HTERT RPE-1 (cell line): Measurements from ENCODE around the gene TMEM266.

ENCODE experiments used
- in situ Hi-C: fragments of 300-500 bp; cut with MboI; formaldehyde crosslinking; loops from 4 replicates; pipeline ENCODE4 v1.14.3; 2020; ENCODE audit warnings: low sequenced_read_pairs

Gene TMEM266

GRCh38 chr15:76178296-76179000 is 118.7 kb downstream of the TMEM266 start:
- in situ Hi-C loops, result no loop called here

- in situ Hi-C loops, result no loop called here
Observed at GRCh38 chr15:76179023-76179422, 119.2 kb downstream of the TMEM266 start.

GRCh38 chr15:76180321-76180720 is 120.5 kb downstream of the TMEM266 start:
- in situ Hi-C loops, result no loop called here

- in situ Hi-C loops, result no loop called here
Observed at GRCh38 chr15:76181705-76182107, 121.9 kb downstream of the TMEM266 start.

- in situ Hi-C loops, result no loop called here
Observed at GRCh38 chr15:76183930-76184649, 124.3 kb downstream of the TMEM266 start.

- in situ Hi-C loops, result no loop called here
Observed at GRCh38 chr15:76184650-76185035, 124.9 kb downstream of the TMEM266 start.

- in situ Hi-C loops, result no loop called here
Observed at GRCh38 chr15:76185716-76186115, 125.9 kb downstream of the TMEM266 start.

- in situ Hi-C loops, result no loop called here
Observed at GRCh38 chr15:76187163-76187562, 127.4 kb downstream of the TMEM266 start.

- in situ Hi-C loops, result no loop called here
Observed at GRCh38 chr15:76189106-76189505, 129.3 kb downstream of the TMEM266 start.

GRCh38 chr15:76190070-76190564 is 130.3 kb downstream of the TMEM266 start:
- in situ Hi-C loops, result no loop called here

- in situ Hi-C loops, result no loop called here
Observed at GRCh38 chr15:76190751-76191538, 131.2 kb downstream of the TMEM266 start.

- in situ Hi-C loops, result no loop called here
Observed at GRCh38 chr15:76191539-76192244, 131.9 kb downstream of the TMEM266 start.

- in situ Hi-C loops, result no loop called here
Observed at GRCh38 chr15:76192715-76193114, 132.9 kb downstream of the TMEM266 start.

- in situ Hi-C loops, result no loop called here
Observed at GRCh38 chr15:76193934-76194333, 134.1 kb downstream of the TMEM266 start.

GRCh38 chr15:76195506-76196268 is 135.9 kb downstream of the TMEM266 start:
- in situ Hi-C loops, result no loop called here

GRCh38 chr15:76196269-76197231 is 136.8 kb downstream of the TMEM266 start:
- in situ Hi-C loops, result no loop called here

GRCh38 chr15:76197703-76198455 is 138.1 kb downstream of the TMEM266 start:
- in situ Hi-C loops, result no loop called here

GRCh38 chr15:76198456-76199105 is 138.8 kb downstream of the TMEM266 start:
- in situ Hi-C loops, result no loop called here
